ELR (cell line): ENCODE data around the gene RFC1.
"Not testable (repeated sequence)": the region's sequence is repeated elsewhere in the genome, so short reads cannot be mapped to it uniquely, and the experiment has no call there.

Source experiments
- DNase-seq: peaks from one replicate; pipeline ENCODE4 v3.0.0-alpha.2; 2015; ENCODE audit warnings: low read depth

RFC1 gene

DNA sequence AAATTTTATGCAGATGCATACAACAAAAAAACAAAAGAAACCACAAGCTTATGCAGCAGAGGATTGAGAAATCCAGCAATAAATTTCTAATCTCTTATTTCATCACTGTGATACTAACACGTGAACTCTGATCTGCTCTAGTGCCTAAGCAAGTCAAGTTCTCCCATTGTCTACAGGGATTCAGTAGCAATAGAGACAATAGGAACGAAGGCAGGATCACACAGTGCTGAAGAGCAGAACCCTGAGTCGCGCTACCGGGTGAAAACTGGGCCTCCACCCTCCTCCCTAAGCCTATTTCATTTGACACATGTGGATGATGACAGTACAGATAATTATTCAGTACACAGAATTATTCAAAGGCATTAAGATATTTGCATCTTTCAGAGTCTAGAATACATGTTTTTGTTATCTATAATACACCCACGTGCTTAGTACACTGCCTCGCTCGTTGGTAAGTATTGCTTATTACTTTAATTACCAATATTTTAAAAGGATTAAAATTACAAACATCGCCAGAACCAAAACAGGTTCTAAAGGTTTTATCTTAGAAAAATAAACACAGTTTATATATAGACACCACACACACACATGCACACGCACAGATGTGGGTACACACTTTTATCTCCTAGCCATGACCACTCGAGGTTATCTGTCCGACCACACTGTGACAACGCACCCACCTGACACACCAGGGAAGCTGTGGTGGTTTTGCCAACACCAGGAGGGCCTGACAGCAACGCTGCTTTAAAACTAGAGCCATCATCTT is 60.1 kb downstream of the RFC1 start:
- no peak for DNase-seq

DNA sequence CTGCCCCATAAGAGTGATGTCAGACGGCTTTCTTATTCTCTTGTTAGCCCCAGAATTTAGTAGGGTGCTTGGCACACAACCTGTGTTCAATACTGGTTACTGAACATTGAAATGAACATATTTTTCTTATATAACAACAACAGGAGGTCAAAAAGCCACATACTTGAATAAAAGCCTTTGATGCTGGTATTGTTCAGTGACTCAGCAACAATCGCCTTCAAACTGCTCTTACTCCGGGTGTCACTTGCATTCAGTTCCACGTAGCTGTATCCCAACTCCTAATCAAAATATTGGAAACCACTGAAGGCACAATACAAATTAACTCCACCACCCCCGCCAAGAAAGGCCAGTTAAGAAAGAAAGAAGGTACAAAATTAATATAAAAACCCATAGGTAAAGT is 61.5 kb downstream of the RFC1 start:
- DNase-seq, result no peak

DNA sequence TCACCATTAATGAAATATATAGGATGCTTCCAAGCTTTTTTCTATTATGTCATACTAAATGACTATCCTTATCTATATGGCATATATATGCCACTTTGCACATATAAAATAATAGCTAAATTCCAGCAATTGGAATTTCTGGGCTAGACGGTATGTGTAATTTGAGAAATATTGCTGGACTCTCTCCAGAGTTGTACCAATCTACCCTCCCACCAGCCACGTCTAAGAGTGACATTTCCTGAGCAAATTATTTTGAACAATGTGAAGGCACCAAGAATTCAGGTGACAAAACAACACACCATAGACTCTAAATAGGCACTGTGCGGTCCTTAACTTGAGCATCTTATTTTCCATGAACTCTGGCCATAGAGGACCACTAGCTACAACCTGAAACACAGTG is 62.3 kb downstream of the RFC1 start:
- DNase-seq, result no peak

DNA sequence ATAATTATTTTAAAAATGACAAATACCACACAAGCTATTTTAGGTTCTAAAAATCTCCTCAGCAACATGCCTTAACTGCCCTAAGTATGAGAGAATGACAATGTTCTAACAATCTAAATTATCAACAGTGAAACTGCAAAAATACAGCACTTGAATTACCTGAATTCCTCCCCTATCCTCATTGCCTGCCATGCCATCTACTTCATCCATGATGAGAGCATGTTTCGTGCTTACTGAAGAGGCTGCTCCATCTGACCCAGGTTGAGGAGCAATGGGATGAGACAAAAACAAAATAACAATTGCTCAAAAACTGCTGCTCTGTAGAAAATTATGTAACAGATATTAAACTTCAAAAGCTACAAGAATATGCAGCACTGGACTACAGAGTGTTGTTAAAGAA is 63.3 kb downstream of the RFC1 start:
- no peak for DNase-seq

DNA sequence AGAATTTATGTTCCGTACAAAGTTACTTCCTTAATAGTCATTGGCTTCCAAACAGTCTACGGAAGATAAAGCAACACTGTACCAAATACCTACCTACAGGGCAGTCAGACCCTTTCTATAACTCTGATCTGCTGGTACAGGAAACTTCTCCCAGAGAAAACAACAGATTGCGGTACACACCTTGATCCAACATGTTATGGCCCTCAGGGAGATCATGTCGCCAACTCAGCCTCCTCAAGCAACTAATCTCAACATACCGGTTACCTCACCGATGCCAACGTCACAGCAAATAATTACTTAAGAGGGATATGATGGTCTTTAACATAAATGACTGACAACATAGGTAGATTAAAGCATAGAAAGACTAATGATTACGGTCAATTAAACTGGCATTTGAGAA is 70.4 kb downstream of the RFC1 start:
- DNase-seq, result no peak

DNA sequence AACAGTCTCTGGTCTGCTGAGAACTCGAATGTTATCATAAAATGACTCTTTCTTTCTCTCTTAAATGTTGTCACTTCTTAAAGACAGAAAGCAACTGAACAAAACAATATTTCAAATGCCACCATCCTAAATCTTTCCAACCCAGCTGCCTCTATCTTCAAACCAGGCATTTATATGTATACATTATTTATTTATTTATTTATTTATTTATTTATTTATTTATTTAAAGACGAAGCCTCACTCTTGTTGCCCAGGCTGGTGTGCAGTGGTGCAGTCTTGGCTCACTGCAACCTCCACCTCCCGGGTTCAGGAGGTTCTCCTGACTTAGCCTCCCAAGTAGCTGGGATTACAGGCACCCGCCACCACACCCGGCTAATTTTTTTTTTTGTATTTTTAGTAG is 73.7 kb downstream of the RFC1 start:
- DNase-seq, result not testable (repeated sequence)

DNA sequence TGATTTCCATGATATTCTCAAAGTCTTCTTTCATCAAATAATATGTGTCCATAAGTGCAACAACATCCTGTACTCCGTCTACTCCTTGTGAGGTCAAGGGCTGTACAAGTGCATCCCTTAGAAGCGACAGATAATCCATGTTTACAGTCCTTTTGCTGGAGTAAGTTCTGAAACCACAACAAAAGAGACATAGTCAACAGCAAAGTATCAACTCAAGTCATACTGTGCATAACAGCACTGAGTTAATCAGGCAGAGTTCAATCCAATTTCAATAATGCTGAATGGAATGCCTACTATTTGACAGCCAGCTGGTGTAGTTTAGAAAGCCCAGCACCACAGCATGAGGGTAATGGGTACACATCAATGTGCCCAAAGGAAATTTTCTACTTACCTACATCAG is 74.5 kb downstream of the RFC1 start:
- no peak for DNase-seq

DNA sequence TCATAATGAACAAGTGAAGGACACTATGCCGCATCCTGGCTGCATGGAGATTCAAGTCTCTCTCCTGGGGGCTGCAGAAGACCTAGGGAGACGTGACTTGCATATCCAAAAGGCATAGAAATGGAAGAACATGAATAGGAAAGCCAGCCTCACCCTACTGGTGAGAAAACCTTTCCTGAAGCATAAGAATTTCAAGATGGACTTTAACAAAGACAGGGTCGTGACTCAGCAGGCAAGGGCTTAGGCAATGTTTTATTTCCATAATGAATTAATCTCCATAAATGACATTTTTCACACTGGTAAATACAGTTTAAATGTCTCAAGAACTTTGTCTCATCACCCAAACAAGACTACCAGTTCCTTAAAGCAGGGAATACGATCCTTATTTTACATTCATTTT is 78.9 kb downstream of the RFC1 start:
- DNase-seq, result no peak

DNA sequence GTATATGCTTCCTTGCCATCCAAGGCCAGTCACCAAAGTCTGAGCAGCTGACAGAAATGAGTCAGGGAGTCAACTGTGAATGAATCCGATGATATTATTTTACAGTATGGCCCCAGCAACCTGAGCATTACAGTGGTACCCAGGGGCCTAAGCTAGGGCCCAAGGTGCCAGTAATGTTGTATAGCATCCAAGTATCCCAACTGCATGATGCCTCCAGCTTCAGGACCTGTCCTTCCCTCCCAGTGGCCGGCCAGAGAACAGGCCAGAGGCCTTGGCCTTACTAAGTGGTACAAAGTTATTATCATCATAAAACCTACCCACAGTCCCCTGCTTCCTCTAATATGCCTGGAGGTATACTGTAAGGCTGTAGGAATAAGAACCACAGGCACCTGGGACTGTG is 79.9 kb downstream of the RFC1 start:
- peak; percentile 12 for DNase-seq

DNA sequence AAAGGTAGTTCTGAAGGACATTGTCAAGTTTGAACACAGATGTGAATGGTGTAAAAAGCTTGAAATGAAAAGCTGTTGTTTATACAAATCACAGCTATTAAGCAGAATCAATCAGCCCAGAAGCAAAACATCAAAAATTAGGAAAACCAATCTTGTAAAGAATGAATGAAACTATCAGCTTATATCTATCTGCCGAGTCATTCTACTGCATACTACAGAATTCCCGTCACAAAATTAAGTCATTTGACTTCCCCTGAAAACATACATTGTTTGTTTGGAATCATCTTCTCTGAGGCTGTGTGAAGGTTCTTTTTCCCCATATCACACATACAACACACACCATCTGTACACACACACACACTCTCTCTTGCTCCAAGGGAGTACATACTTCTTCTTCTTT is 80.3 kb downstream of the RFC1 start:
- DNase-seq, result no peak

DNA sequence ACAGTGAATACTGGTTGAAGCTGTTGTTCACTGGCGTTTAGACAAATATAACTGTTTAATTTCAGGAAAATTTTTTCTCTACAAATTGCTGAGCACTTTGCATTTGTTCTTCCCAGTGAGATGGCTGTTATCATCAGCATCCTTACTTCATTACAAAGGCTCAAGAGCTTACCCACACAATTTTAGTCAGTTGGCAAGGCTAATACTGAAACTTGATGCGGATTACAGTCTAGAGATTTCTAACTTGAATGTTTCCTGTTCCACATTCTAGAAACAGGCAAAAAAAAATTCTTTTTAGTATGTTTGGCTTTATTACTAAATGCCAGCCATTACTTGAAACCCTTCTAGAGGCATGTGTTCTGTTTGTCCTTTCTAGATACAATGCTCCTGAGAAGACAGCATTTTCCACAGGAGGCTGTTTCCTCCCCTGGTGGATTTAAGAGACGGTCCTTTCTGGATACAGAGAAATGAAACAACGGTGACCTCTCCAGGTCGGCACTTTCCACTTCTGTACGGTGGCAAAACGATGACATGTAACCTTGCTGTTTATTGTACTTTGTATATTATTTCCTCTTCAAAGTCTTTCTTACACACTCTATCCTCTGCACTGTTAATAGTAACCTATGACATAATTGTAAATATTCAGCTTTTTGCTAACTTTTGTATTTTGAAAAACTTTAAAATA is 80.9 kb downstream of the RFC1 start:
- no peak for DNase-seq

DNA sequence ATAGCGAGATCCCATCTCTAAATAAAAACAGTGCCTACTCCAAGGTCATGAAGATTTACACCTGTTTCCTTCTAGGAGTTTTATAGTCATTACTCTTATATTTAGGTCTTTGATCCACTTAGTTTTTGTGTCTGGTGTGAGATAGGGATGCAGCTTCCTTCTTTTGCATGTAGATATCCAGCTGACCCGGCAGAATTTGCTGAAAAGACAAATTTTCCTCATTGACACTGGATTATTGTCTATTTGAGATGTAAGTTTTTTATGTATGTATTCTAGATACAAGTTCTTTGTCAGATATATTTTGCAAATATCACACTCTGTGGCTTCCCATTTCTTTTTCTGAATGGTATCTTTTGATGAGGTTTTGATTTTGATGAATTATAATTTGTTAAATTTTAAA is 85.4 kb downstream of the RFC1 start:
- no peak for DNase-seq

DNA sequence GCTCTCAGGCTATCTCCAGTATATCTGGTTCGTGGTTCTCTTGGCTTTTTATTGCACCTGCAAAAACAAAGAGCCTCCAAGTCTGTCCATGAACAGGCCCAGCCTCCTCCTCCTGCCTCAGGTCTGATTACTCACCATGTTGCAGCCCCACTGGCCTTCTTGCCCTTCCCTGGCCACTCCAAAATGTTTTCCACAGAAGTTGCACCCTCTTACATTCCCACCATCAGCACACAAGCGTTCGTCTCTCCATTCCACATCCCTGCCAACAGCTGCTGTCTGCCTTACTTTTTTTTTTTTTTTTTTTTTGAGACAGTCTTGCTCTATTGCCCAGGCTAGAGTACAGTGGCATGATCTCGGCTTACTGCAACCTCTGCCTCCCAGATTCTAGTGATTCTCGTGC is 86.7 kb downstream of the RFC1 start:
- DNase-seq, result no peak

DNA sequence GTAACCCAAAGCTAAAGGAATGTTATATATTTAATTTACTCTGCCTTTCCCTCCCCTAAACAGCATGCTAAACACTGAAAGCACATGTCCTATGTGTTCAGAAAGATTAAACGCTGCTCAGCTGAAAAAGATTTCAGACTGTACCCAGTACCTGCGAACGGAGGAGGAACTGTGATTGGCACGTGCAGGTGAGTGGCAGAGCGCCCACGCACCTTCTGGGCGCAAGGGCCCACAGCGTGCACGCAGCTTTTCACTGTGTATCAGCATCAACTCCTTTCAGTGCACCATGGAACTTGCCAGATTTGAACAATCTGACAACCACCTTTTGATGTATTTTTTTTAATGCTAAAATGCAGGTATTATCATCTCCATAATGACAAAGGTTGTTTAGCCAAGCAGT is 87.7 kb downstream of the RFC1 start:
- DNase-seq, result no peak

DNA sequence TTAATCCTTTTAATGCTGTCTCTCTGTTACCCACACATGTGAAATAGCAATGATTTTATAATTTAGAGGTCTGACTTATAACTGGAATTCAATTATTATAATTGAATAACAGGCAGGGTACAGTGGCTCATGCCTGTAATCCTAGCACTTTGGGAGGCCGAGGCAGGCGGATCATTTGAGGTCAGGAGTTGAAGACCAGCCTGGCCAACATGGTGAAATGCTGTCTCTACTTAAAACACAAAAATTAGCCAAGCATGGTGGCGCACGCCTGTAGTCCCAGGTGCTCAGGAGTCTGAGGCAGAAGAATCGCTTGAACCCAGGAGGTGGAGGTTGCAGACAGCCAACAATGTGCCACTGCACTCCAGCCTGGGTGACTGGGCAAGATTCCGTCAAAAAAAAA is 88.5 kb downstream of the RFC1 start:
- not testable (repeated sequence) for DNase-seq

DNA sequence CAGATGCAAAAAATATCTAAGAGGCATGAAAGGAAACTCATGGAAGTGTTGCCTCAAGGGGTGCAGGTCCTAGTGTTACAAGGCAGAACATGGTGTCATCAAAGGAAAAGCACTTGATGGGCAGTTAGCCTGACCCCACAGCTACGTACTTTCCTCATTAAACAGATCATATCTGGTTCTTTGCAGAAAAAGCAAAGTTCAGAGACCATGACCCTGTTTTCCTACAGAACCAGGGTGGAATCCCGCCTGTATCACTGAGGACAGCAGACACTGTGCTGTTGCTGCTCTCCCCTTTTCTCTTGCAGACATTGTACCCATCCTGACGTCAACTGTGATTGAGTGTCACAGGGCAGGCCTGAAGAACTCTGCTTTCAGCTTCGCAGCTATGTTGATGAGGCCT is 91.7 kb downstream of the RFC1 start:
- DNase-seq, result no peak

DNA sequence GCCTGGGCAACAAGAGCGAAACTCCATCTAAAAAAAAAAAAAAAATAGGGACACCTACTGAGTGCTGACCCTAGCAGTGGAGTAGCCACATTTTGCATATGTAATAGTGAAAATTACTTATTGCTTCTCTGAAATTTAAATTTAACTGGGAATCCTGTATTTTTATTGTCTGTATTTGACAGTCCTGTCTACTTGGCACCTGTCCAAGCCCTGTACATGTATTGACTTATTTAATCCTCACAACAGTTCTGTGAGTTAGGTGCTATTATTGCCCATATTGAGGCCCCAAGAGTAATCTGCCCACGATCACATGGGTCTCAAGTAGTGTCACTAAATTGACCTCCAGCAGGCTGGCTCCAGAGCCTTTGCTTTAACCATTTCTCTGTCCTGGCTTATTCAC is 102.3 kb downstream of the RFC1 start:
- no peak for DNase-seq

DNA sequence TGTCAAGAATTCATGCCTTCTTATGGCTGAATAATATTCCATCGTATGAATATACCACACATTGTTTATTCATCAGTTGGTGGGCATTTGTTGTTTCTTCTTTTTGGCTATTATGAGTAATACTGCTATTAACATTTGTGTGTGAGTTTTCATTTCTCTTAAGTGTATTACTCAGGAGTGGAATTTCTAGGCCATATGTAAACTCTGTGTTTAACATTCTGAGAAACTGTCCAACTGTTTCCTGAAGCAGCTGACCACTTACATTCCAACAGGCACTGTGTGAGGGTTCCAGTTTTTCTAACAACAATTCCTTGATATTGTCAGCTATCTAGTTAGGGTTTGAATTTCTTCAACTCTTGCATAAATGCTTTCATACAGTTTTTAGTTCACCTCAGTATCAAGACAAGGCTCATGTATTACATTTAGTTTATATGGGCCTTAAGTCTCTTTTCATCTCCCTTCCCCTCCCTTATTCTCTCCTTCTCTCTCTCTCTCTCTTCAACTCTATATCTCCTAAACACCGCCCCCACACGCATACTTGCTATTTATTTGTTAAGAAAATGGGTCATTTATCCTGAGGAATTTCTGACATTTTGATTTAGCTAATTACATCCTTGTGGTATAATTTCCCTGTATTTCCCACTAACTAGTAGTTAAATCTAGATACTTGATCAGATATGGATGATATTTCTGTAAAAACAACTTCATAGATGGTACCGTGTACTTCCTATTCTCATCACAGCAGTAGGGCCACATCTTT is 106.4 kb downstream of the RFC1 start:
- peak; percentile 76 for DNase-seq

DNA sequence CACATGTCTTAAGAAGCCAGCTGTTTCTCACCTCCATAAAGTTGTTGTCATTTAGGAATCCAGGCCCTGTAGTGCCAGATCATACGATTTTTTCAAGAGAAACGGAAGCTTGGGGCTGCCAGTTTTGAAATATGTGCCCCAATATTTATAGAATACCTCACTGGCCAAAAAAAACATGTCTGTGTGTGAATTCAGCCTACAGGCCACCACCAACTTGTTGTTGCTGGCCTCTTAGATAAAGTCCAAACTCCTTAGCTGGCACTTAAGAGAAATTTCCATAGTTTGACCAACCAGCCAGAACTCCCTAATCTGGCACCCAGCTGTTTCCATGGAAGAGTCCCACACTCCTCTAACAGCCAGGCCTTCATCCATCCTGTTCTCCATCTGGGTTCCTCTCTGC is 109.7 kb downstream of the RFC1 start:
- DNase-seq, result no peak

DNA sequence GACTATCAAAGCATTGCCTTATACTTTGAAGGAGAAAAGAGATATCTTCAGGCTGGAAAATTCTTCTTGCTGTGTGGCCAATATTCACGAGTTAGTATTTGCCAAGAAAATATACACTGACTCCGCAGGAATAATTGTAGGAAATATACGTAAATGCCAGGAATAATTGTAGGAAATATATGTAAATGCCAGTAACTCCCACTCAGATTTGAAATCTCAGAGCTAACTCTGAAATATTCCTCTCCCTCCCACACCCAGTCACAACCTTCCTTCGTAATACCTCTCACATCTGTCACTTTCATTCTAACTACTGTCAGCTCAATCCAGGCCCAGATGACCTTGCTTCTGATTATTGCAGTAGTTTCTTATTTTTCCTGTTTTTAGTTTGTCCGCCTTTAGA is 110.3 kb downstream of the RFC1 start:
- peak; percentile 8 for DNase-seq

DNA sequence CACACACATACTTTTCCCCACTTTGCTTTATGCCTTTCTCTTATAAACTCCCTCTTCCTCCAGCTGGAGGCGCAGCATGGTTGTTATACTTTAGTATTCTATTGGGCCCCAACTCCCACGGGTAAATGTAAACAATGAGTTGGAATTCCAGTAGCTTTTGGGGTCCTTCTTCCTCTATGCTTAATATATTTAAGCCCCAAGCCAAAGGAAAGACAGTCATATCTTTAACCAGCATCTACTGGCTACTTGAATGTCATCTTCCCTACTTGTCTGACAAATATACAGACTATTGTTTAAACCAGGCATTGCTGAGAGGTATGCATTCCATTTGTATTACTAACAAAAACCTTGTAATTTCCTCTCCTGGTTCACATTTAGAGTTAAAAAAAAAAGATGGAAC is 110.9 kb downstream of the RFC1 start:
- peak; percentile 93 for DNase-seq

DNA sequence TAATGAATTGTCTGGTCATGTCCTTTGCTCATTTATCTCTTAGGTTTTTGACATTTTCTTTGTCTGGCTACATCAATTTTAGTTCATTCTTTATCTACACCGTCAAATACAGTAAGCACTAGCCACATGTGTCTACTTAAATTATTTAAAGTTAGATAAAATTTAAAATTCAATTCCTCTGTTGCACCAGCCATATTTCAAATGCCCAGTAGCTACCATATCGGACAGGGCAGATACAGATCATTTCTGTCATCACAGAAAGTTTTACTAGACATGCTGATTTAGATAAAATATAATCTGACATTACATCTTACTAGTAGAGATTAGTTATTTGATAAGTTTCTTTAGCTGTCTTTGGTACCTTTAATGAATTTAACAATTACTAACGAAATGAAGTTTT is 122.7 kb downstream of the RFC1 start:
- no peak for DNase-seq
